ENCODE measurements around the gene CNTN4. TPM values are rescaled to one million over a fixed set of nuclear protein-coding genes. Genes with fewer than 3 reads are reported as not detected.

CNTN4 gene
- total RNA-seq, 1 experiment from 2014 or later, result not detected

DNA sequence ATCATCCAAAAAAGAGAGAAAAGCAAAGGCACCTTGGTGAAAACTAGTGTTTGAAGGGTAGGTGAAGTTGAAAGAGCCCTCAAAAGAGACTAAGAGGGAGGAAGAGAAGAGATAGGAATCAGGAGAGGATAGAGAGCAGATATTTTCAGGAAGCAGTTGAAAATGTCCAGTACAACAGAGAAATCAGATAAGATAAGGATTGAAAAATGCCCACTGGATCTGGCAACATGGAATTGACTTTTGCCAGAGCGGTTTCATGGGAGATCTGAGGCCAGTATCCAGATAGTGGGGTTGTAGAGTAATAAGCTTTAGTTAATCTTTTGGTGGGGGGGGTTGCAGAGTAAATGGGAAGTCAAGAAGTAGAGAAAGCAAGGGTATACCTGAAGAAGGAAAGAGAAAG, 674.1 kb downstream of the CNTN4 start:
- DNase-seq (ENCODE audit: low spot score), result no peak
- ChIA-PET CTCF (no interaction called here), POLR2A (no interaction called here)
- Mint-ChIP-seq H3K27me3 (ENCODE audit: low read depth) (peaks cover 6% of the 10 kb centered on the region; the same call in 1 of the 2 replicates), H3K9me3 (peaks cover 89% of the 10 kb centered on the region), H3K4me3 (no peak overlapping the region), H3K4me1 (no peaks in the 10 kb centered on the region), H3K36me3 (peaks cover 82% of the 10 kb centered on the region), H3K27ac (no peak overlapping the region)
- ATAC-seq, result no peak
- TF ChIP-seq ZNF317 (CRISPR knock-in tag; IDR thresholded peaks at IDR 0.05; ENCODE audit: borderline replicate concordance, low read depth) (no peak), FOXP1 (CRISPR knock-in tag; IDR thresholded peaks at IDR 0.05; ENCODE audit: borderline replicate concordance) (no peak), JAZF1 (CRISPR knock-in tag; IDR thresholded peaks at IDR 0.05) (no peak), ETV6 (CRISPR knock-in tag; IDR thresholded peaks at IDR 0.05) (no peak), ATF1 (CRISPR knock-in tag; IDR thresholded peaks at IDR 0.05) (no peak), SMAD3 (CRISPR knock-in tag; IDR thresholded peaks at IDR 0.05; ENCODE audit: borderline replicate concordance) (no peak)
- TF ChIP-seq, protein P1, sequence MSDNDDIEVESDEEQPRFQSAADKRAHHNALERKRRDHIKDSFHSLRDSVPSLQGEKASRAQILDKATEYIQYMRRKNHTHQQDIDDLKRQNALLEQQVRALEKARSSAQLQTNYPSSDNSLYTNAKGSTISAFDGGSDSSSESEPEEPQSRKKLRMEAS (CRISPR knock-in tag; IDR thresholded peaks at IDR 0.05), result no peak
- TF ChIP-seq, protein P2, sequence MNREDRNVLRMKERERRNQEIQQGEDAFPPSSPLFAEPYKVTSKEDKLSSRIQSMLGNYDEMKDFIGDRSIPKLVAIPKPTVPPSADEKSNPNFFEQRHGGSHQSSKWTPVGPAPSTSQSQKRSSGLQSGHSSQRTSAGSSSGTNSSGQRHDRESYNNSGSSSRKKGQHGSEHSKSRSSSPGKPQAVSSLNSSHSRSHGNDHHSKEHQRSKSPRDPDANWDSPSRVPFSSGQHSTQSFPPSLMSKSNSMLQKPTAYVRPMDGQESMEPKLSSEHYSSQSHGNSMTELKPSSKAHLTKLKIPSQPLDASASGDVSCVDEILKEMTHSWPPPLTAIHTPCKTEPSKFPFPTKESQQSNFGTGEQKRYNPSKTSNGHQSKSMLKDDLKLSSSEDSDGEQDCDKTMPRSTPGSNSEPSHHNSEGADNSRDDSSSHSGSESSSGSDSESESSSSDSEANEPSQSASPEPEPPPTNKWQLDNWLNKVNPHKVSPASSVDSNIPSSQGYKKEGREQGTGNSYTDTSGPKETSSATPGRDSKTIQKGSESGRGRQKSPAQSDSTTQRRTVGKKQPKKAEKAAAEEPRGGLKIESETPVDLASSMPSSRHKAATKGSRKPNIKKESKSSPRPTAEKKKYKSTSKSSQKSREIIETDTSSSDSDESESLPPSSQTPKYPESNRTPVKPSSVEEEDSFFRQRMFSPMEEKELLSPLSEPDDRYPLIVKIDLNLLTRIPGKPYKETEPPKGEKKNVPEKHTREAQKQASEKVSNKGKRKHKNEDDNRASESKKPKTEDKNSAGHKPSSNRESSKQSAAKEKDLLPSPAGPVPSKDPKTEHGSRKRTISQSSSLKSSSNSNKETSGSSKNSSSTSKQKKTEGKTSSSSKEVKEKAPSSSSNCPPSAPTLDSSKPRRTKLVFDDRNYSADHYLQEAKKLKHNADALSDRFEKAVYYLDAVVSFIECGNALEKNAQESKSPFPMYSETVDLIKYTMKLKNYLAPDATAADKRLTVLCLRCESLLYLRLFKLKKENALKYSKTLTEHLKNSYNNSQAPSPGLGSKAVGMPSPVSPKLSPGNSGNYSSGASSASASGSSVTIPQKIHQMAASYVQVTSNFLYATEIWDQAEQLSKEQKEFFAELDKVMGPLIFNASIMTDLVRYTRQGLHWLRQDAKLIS (CRISPR knock-in tag; IDR thresholded peaks at IDR 0.05; ENCODE audit: borderline replicate concordance), result no peak

DNA sequence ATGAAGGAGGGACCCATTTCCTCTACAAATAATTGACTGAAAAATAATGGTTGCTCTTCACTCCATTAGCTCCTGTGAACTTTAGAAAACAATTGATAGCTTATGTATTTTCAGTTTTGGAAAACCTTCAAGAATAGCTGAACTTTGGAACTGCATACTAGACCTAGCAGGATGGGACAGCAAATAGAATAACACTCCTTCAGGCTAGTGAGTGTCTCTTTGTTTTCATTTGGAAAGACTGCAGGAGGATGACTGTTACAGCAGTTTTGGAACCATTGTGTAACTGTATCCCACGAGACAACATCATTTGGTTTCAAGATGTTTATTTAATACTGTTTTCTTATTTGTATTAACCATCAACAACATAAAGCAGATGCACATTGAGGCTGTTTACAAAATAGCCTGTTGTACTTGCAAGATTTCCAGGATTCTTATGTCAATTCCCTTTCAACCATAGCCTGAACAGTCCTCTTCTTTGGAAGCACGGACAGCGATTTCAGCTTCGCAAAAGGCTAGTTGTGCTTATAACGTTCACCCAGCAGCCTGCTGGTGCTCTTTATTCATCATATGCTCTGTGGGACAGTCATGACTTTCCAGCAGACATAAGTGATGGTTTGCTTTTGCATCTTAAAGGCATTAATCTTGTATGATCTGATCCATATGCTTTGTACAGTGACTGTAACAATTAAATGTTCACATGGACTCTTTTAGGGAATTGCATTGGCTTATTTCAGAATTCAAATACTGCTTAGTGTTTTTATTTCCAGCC, 676.0 kb downstream of the CNTN4 start:
- peaks cover 88% of the 10 kb centered on the region for H3K9me3 Mint-ChIP-seq
- ChIA-PET POLR2A (no interaction called here), CTCF (no interaction called here)
- peaks cover 78% of the 10 kb centered on the region for H3K36me3 Mint-ChIP-seq
- no peak overlapping the region for H3K4me3 Mint-ChIP-seq
- peaks cover 4% of the 10 kb centered on the region; the same call in 1 of the 2 replicates for H3K27me3 Mint-ChIP-seq (ENCODE audit: low read depth)
- H3K4me1 Mint-ChIP-seq, result no peaks in the 10 kb centered on the region
- H3K27ac Mint-ChIP-seq, result no peak overlapping the region
- no peak for ATAC-seq
- no peak for DNase-seq (ENCODE audit: low spot score)
- TF ChIP-seq GRHL2 (CRISPR knock-in tag; IDR thresholded peaks at IDR 0.05; ENCODE audit: insufficient replicate concordance, severe bottlenecking), result no peak
- TF ChIP-seq JUN (CRISPR knock-in tag; IDR thresholded peaks at IDR 0.05), result no peak
- no peak for TF ChIP-seq ZNF416 (CRISPR knock-in tag; IDR thresholded peaks at IDR 0.05)
- TF ChIP-seq, protein P3, sequence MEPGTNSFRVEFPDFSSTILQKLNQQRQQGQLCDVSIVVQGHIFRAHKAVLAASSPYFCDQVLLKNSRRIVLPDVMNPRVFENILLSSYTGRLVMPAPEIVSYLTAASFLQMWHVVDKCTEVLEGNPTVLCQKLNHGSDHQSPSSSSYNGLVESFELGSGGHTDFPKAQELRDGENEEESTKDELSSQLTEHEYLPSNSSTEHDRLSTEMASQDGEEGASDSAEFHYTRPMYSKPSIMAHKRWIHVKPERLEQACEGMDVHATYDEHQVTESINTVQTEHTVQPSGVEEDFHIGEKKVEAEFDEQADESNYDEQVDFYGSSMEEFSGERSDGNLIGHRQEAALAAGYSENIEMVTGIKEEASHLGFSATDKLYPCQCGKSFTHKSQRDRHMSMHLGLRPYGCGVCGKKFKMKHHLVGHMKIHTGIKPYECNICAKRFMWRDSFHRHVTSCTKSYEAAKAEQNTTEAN (CRISPR knock-in tag; IDR thresholded peaks at IDR 0.05), result no peak
- no peak for TF ChIP-seq ZNF232 (CRISPR knock-in tag; IDR thresholded peaks at IDR 0.05)
- TF ChIP-seq TEAD4 (CRISPR knock-in tag; IDR thresholded peaks at IDR 0.05), result no peak
- TF ChIP-seq ELF4 (CRISPR knock-in tag; IDR thresholded peaks at IDR 0.05; ENCODE audit: low read depth), result no peak
- TF ChIP-seq SMAD3 (CRISPR knock-in tag; IDR thresholded peaks at IDR 0.05; ENCODE audit: borderline replicate concordance), result no peak
- TF ChIP-seq NR1H2 (CRISPR knock-in tag; IDR thresholded peaks at IDR 0.05), result no peak
- TF ChIP-seq CREB1 (CRISPR knock-in tag; IDR thresholded peaks at IDR 0.05), result no peak
- TF ChIP-seq, protein P4, sequence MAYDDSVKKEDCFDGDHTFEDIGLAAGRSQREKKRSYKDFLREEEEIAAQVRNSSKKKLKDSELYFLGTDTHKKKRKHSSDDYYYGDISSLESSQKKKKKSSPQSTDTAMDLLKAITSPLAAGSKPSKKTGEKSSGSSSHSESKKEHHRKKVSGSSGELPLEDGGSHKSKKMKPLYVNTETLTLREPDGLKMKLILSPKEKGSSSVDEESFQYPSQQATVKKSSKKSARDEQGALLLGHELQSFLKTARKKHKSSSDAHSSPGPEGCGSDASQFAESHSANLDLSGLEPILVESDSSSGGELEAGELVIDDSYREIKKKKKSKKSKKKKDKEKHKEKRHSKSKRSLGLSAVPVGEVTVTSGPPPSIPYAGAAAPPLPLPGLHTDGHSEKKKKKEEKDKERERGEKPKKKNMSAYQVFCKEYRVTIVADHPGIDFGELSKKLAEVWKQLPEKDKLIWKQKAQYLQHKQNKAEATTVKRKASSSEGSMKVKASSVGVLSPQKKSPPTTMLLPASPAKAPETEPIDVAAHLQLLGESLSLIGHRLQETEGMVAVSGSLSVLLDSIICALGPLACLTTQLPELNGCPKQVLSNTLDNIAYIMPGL (CRISPR knock-in tag; IDR thresholded peaks at IDR 0.05), result no peak
- TF ChIP-seq, protein P5, sequence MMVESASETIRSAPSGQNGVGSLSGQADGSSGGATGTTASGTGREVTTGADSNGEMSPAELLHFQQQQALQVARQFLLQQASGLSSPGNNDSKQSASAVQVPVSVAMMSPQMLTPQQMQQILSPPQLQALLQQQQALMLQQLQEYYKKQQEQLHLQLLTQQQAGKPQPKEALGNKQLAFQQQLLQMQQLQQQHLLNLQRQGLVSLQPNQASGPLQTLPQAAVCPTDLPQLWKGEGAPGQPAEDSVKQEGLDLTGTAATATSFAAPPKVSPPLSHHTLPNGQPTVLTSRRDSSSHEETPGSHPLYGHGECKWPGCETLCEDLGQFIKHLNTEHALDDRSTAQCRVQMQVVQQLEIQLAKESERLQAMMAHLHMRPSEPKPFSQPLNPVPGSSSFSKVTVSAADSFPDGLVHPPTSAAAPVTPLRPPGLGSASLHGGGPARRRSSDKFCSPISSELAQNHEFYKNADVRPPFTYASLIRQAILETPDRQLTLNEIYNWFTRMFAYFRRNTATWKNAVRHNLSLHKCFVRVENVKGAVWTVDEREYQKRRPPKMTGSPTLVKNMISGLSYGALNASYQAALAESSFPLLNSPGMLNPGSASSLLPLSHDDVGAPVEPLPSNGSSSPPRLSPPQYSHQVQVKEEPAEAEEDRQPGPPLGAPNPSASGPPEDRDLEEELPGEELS (CRISPR knock-in tag; IDR thresholded peaks at IDR 0.05), result no peak
- no peak for TF ChIP-seq EMX1 (CRISPR knock-in tag; IDR thresholded peaks at IDR 0.05)
- no peak for TF ChIP-seq FOXJ3 (CRISPR knock-in tag; IDR thresholded peaks at IDR 0.05; ENCODE audit: borderline replicate concordance)
- TF ChIP-seq OVOL2 (CRISPR knock-in tag; IDR thresholded peaks at IDR 0.05; ENCODE audit: borderline replicate concordance), result no peak
- TF ChIP-seq GABPB1 (CRISPR knock-in tag; IDR thresholded peaks at IDR 0.05), result no peak
